Karpas-422 (cell line): Measurements from ENCODE around the gene CCDC85A. TPM values are rescaled to one million over a fixed set of nuclear protein-coding genes. Genes with fewer than 3 reads are reported as not detected.

ENCODE experiments used
- DNase-seq: peaks from one replicate; pipeline ENCODE4 v3.0.0-alpha.2; 2015
- H2AFZ ChIP-seq: fragments of 200-600 bp; sonication (generic); 2 replicates; pipeline ENCODE4 v1.6.1; 2014; ENCODE audit warnings: antibody characterized with exemption, low read length, mixed read lengths
- H3K27ac ChIP-seq: fragments of 200-600 bp; sonication (generic); 2 replicates; pipeline ENCODE4 v1.5.1; 2014; ENCODE audit warnings: mild to moderate bottlenecking, low read length, moderate library complexity
- H3K27me3 ChIP-seq: fragments of 200-600 bp; sonication (generic); 2 replicates; pipeline ENCODE4 v1.6.1; 2014; ENCODE audit warnings: low read length, mixed read lengths
- H3K36me3 ChIP-seq: fragments of 200-600 bp; sonication (generic); 2 replicates; pipeline ENCODE4 v1.6.1; 2014; ENCODE audit warnings: low read length, mixed read lengths; ENCODE audit not compliant: insufficient read depth
- H3K4me1 ChIP-seq: fragments of 200-600 bp; sonication (generic); 2 replicates; pipeline ENCODE4 v1.6.1; 2014; ENCODE audit warnings: mild to moderate bottlenecking, low read length, mixed read lengths
- H3K4me2 ChIP-seq: fragments of 200-600 bp; sonication (generic); 2 replicates; pipeline ENCODE4 v1.6.1; 2014; ENCODE audit warnings: low read length, low read depth, mild to moderate bottlenecking; ENCODE audit not compliant: poor library complexity, severe bottlenecking
- H3K4me3 ChIP-seq: fragments of 200-600 bp; sonication (generic); 2 replicates; pipeline ENCODE4 v1.5.1; 2014; ENCODE audit warnings: mild to moderate bottlenecking, antibody characterized with exemption, low read length, mixed read lengths
- H3K79me2 ChIP-seq: fragments of 200-600 bp; sonication (generic); 2 replicates; pipeline ENCODE4 v1.6.1; 2014; ENCODE audit warnings: mild to moderate bottlenecking, low read length, mixed read lengths
- H3K9ac ChIP-seq: fragments of 200-600 bp; sonication (generic); 2 replicates; pipeline ENCODE4 v1.6.0; 2014; ENCODE audit warnings: low read length
- H3K9me2 ChIP-seq: fragments of 200-600 bp; sonication (generic), shearing (Covaris generic); replicated peaks from 2 replicates; pipeline ENCODE4 v1.6.0; 2014; ENCODE audit warnings: mild to moderate bottlenecking, low read length, moderate library complexity; ENCODE audit not compliant: insufficient read depth
- H3K9me3 ChIP-seq: fragments of 300-700, 200-600 bp; sonication (generic); 2 replicates; pipeline ENCODE4 v1.6.1; 2014; ENCODE audit warnings: low read length, mixed read lengths
- H4K20me1 ChIP-seq: fragments of 200-600 bp; sonication (generic); 2 replicates; pipeline ENCODE4 v1.6.1; 2014; ENCODE audit warnings: mild to moderate bottlenecking, antibody characterized with exemption, low read length, low read depth; ENCODE audit not compliant: insufficient read depth
- total RNA-seq: library from RNA; depleted of rRNA; stranded (reverse); fragments of >200 nt; shearing (Covaris generic); gene quantifications from 2 replicates; pipeline ENCODE4 v1.2.3, GENCODE V29; 2014; ENCODE audit warnings: low replicate concordance

The CCDC85A gene
- total RNA-seq, 1 experiment from 2014 or later: not detected

GRCh38 chr2:56248965-56249742 is 65.4 kb downstream of the CCDC85A start:
- H3K4me2 ChIP-seq: no peak overlapping the region
- no peaks in the 10 kb centered on the region for H3K27me3 ChIP-seq
- no peak for DNase-seq
- no peak overlapping the region for H3K27ac ChIP-seq
- H3K9me2 ChIP-seq: no peaks in the 10 kb centered on the region
- H3K4me1 ChIP-seq: no peaks in the 10 kb centered on the region
- no peak overlapping the region for H3K4me3 ChIP-seq
- no peaks in the 10 kb centered on the region for H4K20me1 ChIP-seq
- H3K9me3 ChIP-seq: no peaks in the 10 kb centered on the region
- H3K9ac ChIP-seq: no peak overlapping the region
- H3K79me2 ChIP-seq: no peaks in the 10 kb centered on the region
- H2AFZ ChIP-seq: no peak overlapping the region
- H3K36me3 ChIP-seq: no peaks in the 10 kb centered on the region

GRCh38 chr2:56250153-56250729 is 66.5 kb downstream of the CCDC85A start:
- Histone ChIP-seq H3K4me1 (no peaks in the 10 kb centered on the region), H4K20me1 (no peaks in the 10 kb centered on the region), H3K27ac (no peak overlapping the region), H3K9me3 (no peaks in the 10 kb centered on the region), H3K9me2 (no peaks in the 10 kb centered on the region), H3K27me3 (no peaks in the 10 kb centered on the region), H3K36me3 (no peaks in the 10 kb centered on the region), H2AFZ (no peak overlapping the region), H3K79me2 (no peaks in the 10 kb centered on the region), H3K4me2 (no peak overlapping the region), H3K4me3 (no peak overlapping the region), H3K9ac (no peak overlapping the region)
- no peak for DNase-seq

GRCh38 chr2:56260415-56260814 is 76.6 kb downstream of the CCDC85A start:
- DNase-seq: no peak
- no peak overlapping the region for H3K4me2 ChIP-seq
- no peaks in the 10 kb centered on the region for H3K9me2 ChIP-seq
- H2AFZ ChIP-seq: no peak overlapping the region
- H3K4me3 ChIP-seq: no peak overlapping the region
- no peaks in the 10 kb centered on the region for H3K79me2 ChIP-seq
- H3K9ac ChIP-seq: no peak overlapping the region
- H3K9me3 ChIP-seq: no peaks in the 10 kb centered on the region
- no peaks in the 10 kb centered on the region for H3K4me1 ChIP-seq
- H4K20me1 ChIP-seq: no peaks in the 10 kb centered on the region
- H3K36me3 ChIP-seq: no peaks in the 10 kb centered on the region
- H3K27ac ChIP-seq: no peak overlapping the region
- H3K27me3 ChIP-seq: 0 out of 2 replicates have a peak, but pooled peaks cover 3% of the 10 kb centered on the region

GRCh38 chr2:56262241-56262640 is 78.5 kb downstream of the CCDC85A start:
- no peaks in the 10 kb centered on the region for H3K9me2 ChIP-seq
- H2AFZ ChIP-seq: no peak overlapping the region
- H3K9ac ChIP-seq: no peak overlapping the region
- no peak overlapping the region for H3K27ac ChIP-seq
- no peaks in the 10 kb centered on the region for H3K36me3 ChIP-seq
- no peaks in the 10 kb centered on the region for H4K20me1 ChIP-seq
- H3K9me3 ChIP-seq: no peaks in the 10 kb centered on the region
- 0 out of 2 replicates have a peak, but pooled peaks cover under 1% of the 10 kb centered on the region for H3K27me3 ChIP-seq
- H3K79me2 ChIP-seq: no peaks in the 10 kb centered on the region
- no peak for DNase-seq
- H3K4me1 ChIP-seq: no peaks in the 10 kb centered on the region
- no peak overlapping the region for H3K4me2 ChIP-seq
- H3K4me3 ChIP-seq: no peak overlapping the region

GRCh38 chr2:56263876-56264275 is 80.1 kb downstream of the CCDC85A start:
- Histone ChIP-seq H3K27me3 (no peaks in the 10 kb centered on the region), H3K9me2 (no peaks in the 10 kb centered on the region), H2AFZ (no peak overlapping the region), H3K4me1 (no peaks in the 10 kb centered on the region), H3K79me2 (no peaks in the 10 kb centered on the region), H4K20me1 (no peaks in the 10 kb centered on the region), H3K4me2 (no peak overlapping the region), H3K9ac (no peak overlapping the region), H3K27ac (no peak overlapping the region), H3K9me3 (no peaks in the 10 kb centered on the region), H3K36me3 (no peaks in the 10 kb centered on the region), H3K4me3 (no peak overlapping the region)
- no peak for DNase-seq

GRCh38 chr2:56266761-56267414 is 83.1 kb downstream of the CCDC85A start:
- Histone ChIP-seq H3K36me3 (no peaks in the 10 kb centered on the region), H3K27ac (no peak overlapping the region), H4K20me1 (no peaks in the 10 kb centered on the region), H3K9ac (no peak overlapping the region), H3K9me2 (no peaks in the 10 kb centered on the region), H3K4me2 (no peak overlapping the region), H3K4me1 (no peaks in the 10 kb centered on the region), H3K4me3 (no peak overlapping the region), H3K79me2 (no peaks in the 10 kb centered on the region), H2AFZ (no peak overlapping the region), H3K27me3 (no peaks in the 10 kb centered on the region), H3K9me3 (no peaks in the 10 kb centered on the region)
- no peak for DNase-seq

- DNase-seq: no peak
- Histone ChIP-seq H3K9me3 (no peaks in the 10 kb centered on the region), H4K20me1 (no peaks in the 10 kb centered on the region), H3K79me2 (no peaks in the 10 kb centered on the region), H3K4me3 (no peak overlapping the region), H2AFZ (no peak overlapping the region), H3K9ac (no peak overlapping the region), H3K4me2 (no peak overlapping the region), H3K4me1 (no peaks in the 10 kb centered on the region), H3K27ac (no peak overlapping the region), H3K36me3 (no peaks in the 10 kb centered on the region), H3K27me3 (no peaks in the 10 kb centered on the region), H3K9me2 (no peaks in the 10 kb centered on the region)
Measured at GRCh38 chr2:56267415-56267788, 83.6 kb downstream of the CCDC85A start.

GRCh38 chr2:56268856-56269255 is 85.1 kb downstream of the CCDC85A start:
- no peak for DNase-seq
- no peaks in the 10 kb centered on the region for H3K4me1 ChIP-seq
- no peaks in the 10 kb centered on the region for H3K27me3 ChIP-seq
- H3K9me3 ChIP-seq: no peaks in the 10 kb centered on the region
- H3K4me3 ChIP-seq: no peak overlapping the region
- H3K9me2 ChIP-seq: no peaks in the 10 kb centered on the region
- no peaks in the 10 kb centered on the region for H3K79me2 ChIP-seq
- H3K9ac ChIP-seq: no peak overlapping the region
- no peaks in the 10 kb centered on the region for H4K20me1 ChIP-seq
- H2AFZ ChIP-seq: no peak overlapping the region
- no peak overlapping the region for H3K4me2 ChIP-seq
- no peak overlapping the region for H3K27ac ChIP-seq
- H3K36me3 ChIP-seq: no peaks in the 10 kb centered on the region
